Right lobe of liver (tissue), 4 donors: ENCODE measurements around the gene CHRNA5.

Source experiments
- CTCF ChIP-seq, 4 donors: fragments of 200-600 bp in 3 of 4; fragments of 450-650 bp in 1 of 4; IDR thresholded peaks; one replicate each; pipeline versions ENCODE4 v1.5.1 to v1.8.0; 2016 to 2022; ENCODE audit warnings: antibody characterized with exemption in 4 of 4, mild to moderate bottlenecking in 2 of 4
- POLR2A ChIP-seq: fragments of 450-650 bp; IDR thresholded peaks from one replicate; pipeline ENCODE4 v1.6.1; 2017; ENCODE audit warnings: antibody characterized with exemption, mild to moderate bottlenecking
- donor health status: DM: no; HTN: no; CAD: no.
- donor health status: DM: no; HTN: no; CAD: no.
- donor health status: DM: no; HTN: yes; CAD: no.

GRCh38 chr15:78616506-78616905 lies 51.2 kb downstream of the CHRNA5 start:
- TF ChIP-seq CTCF (IDR thresholded peaks at IDR 0.05) (no peak), POLR2A (no peak)
